GM21619 (cell line): ENCODE results near the gene IKZF2.
A peak's percentile ranks its signal among the peaks of the same experiment; 100 is the strongest.

Source experiments
- ATAC-seq: cut with Tn5 transposase; IDR thresholded peaks from one replicate; pipeline ENCODE4 v1.9.1; 2021; ENCODE audit not compliant: unreplicated experiment

Gene IKZF2

GRCh38 chr2:213004197-213004821 is 147.1 kb downstream of the IKZF2 start:
- no peak for ATAC-seq

DNA sequence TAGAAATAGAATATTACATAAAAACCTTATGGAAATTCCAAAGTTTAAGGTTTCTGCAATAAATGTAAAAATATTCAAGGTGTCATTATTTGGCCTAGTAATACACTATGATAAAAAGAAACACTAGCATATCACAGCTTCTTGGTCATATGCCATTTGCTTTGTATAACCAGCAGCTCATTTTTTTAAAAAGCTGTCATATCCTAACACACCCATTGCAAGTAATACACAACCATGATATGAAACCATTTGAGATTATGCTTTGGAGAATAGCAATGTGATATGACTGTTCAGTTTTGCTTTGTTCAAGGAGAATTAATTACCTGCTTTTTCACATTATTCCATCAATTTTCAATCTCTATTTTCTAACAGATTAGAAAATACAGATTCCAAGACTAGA is 149.0 kb downstream of the IKZF2 start:
- ATAC-seq = no peak

DNA sequence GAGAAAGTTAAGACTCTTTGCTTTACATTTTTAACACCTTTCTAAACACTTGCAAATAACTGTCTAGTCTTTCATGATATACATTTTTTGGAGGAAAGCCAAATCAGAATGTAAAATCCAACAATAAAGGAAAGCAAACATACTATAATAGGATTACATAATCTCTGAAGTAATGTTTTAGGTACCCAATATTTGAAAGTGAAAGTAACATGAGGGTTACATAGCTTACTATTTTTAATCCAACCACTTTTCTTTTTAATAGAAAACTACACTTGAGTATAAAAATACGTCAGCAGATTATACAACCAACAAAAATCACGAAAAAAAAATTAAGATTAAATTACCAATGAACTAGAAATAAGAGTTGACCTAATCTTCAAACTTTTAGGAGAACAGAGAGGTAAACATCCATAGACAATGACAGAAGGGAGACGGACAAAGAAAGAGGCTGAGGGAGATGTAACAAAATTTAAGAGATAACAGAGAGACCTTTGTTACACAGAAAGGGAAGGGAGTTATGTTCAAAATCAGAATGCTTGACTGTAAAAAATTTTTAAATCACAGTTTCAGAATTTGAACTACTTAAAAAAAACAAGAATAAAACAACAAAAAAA is 150.0 kb downstream of the IKZF2 start:
- no peak for ATAC-seq

GRCh38 chr2:212998626-212999359 is 152.6 kb downstream of the IKZF2 start:
- no peak for ATAC-seq

GRCh38 chr2:212997526-212998020 is 153.8 kb downstream of the IKZF2 start:
- no peak for ATAC-seq

DNA sequence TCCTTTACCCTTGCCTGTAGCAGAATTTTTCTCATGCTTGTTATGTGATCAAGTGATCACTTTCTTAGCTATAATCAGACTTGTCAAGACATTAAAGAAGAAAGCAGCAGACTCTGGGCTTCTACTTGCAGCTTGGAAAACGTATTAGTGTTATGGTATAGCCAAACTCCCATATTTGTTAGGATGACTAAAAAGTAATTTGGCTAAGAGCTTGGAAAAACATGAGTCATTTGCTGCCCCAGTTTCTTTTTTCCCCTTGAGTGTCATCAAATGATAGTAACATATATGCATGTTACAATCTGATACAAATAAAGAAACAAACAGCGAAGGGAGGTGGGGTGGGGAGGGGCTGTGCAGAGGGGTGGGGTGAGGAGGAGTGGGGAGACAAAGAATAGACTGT is 155.5 kb downstream of the IKZF2 start:
- ATAC-seq = no peak

DNA sequence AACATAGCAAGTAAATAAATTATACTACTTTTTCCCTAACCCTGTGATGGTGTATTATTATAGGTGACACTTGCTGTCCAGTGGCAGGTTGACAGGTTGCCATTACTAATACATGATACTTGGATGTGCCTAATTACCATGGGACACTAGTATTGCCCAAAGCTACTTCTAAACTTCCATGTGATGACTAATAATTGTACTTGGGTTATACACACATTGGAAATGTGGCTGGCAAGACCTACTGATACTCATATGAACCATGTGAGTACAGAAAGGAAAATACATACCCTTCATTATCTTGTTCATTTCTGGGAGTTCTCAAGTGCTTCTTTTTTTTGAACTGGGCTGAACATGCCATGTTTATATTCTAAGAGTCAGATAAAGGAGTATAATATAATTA is 156.4 kb downstream of the IKZF2 start:
- no peak for ATAC-seq

- no peak for ATAC-seq
Measured at GRCh38 chr2:212991120-212991519, 160.3 kb downstream of the IKZF2 start.

- no peak for ATAC-seq
Measured at GRCh38 chr2:212990697-212991096, 160.7 kb downstream of the IKZF2 start.

DNA sequence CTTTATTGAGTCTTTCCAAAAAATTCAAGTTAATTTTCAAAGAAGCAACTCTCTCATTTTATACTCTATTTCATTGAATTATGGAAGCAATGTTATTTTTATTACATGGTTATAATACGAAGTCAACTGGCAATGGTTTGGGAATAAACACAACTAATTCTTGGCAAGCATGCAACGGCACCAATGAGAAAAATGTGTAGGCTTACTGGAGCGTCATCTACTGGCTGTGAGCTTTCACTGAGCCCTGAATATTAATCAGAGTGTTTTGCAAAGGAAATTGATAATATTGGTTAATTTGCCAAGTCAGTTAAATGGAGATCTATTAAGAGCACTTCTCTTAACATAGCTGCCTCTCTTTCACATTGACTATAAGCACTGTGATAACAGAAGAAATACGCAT is 163.9 kb downstream of the IKZF2 start:
- no peak for ATAC-seq

- ATAC-seq = no peak
Measured at GRCh38 chr2:212984129-212984528, 167.3 kb downstream of the IKZF2 start.

GRCh38 chr2:212979799-212980198 is 171.6 kb downstream of the IKZF2 start:
- no peak for ATAC-seq

DNA sequence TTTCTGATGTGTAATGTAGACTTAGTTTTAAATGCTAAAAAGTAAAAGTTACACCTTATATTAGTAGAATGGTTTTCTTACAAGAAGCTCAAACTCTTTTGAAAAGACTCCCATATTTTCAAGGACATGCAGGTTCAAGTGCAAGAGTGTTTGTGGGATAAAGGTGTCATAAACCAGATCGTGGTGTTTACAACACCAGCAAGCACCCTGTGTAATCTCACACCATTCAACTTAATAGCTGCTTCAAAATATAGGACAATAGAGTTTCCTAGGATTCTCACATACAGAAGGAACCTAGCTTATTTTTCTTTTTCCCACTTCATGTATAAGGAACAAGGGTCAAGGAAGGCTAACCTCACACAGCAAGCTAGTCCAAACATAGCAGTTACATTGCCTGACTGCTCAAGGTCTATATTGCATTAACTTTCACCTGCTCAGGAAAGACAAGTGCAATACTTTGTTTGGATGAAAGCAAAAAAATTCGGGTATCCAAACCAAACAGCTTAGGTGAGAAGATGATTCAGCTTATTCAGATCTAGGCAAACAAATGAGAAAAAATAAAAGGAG is 172.3 kb downstream of the IKZF2 start:
- no peak for ATAC-seq

DNA sequence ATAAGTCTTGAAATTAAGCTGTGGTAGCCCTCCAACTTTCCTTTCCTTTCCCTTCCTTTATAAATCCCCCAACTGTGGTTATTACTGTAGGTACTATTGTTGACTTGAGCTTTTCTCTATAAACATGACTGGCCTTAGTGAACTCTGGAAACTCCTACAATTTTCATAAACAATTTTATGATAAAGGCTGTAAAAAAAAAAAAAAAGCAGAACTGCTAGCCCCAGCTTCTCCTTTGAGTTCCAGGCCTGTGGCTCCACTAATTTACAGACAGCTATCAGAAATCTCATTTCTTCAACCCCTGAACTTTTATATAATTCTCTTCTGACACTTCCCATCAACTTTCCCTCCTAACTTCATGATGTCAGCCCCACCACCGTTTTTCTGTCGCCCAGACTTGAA is 174.3 kb downstream of the IKZF2 start:
- no peak for ATAC-seq

DNA sequence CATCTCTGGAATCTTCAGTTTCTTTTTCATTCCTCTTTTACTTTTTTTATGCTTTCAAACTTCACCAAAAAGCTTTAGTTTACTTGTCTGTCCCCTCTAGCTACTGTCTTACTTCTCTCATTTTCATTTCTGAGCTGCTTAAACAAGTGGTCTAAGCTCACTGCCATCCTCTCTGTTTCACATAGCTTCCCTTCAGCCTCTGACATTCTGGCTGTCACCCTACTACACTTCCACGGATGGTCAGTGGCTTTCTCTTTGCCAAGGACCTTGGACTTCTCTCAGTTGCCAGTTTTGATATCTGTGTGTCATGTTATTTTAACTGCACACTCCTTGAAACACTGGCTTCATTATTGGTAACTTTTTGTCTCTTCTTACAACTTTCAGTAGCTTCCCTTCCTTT is 176.1 kb downstream of the IKZF2 start:
- ATAC-seq = no peak

DNA sequence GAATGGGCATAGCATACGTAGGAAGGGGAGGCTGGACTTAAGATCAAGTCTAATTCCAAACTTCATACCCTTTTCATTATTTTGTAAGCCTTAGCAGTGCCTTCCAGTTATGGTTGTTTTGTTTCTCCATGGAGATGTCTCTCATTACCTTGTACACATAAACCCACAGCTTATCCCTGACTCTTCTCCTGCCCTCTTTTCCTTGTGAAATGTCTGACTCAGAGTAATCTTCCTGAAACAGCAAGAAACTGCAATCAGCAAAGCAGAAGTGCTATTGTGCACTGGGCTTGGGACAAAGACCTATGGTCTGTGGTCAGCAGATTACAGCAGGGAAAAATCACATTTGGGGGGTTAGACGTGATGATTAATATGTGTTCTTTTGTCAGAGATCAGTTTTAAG is 176.7 kb downstream of the IKZF2 start:
- ATAC-seq = no peak

DNA sequence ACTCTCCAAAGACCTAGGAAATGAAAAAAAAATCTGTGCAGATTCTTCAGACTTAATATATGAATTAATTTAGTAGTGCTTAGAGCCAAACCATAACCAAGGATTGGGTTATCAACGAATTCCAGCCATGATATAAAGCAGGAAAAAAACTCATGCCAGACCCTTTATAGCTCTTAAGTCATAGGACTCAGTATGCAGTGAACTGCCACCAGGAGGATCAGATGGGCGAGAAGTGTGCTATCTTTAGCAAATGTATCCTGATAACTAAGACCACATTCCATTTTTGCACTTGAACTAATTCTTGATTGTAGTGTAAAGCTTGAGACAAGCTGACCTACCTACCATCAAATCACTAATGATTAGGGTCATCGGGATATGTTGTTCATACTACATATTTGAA is 178.1 kb downstream of the IKZF2 start:
- no peak for ATAC-seq

DNA sequence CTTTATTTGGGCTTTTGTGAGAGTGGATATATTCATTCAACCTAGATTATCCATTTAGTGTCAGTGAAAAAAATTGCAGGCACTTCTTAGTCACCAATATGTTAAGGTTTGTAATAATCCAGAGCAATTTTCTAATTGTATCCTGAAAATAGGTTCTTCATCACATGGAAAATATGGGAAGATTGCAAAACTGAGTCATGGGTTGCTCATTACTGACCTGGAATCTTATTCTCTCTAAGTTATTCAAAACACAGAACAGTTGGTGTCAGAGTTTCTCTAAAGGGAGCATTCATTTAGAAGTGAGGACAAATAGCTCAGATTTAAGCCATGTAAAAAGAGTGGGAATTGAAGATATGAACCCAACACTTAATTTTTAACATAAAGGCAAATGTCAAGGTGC is 181.3 kb downstream of the IKZF2 start:
- ATAC-seq = no peak

GRCh38 chr2:212968284-212969081 is 182.9 kb downstream of the IKZF2 start:
- peak; percentile 69 for ATAC-seq

- no peak for ATAC-seq
Measured at GRCh38 chr2:212966884-212967283, 184.5 kb downstream of the IKZF2 start.

DNA sequence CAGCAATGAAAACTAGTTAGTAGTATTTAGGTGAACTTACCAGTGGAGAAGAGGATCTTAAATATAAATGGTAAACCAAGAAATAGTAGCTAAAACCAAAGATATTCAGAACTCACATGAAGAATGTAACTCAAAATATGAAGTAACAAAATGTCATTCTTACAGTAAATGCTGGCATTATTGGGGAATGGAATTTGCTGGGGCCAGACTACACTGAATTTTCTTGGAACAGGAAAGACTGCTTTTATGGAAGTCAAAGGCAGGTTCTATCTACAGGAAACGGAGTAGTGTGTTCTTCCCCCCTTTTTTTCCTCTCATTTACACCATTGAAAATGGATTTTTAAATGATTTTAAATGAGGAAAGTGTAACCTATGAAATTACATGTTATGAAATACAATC is 188.7 kb downstream of the IKZF2 start:
- no peak for ATAC-seq
